MM.1S (cell line): ENCODE results near the gene RSPH1.

Source experiments
- DNase-seq: peaks from one replicate; pipeline ENCODE4 v3.0.0-alpha.2; 2015
- H2AFZ ChIP-seq: fragments of 300-600 bp; sonication (generic); 2 replicates; pipeline ENCODE4 v1.6.0; 2016; ENCODE audit warnings: antibody characterized with exemption, low read length
- H3F3A ChIP-seq: fragments of 300-600 bp; sonication (generic); 2 replicates; pipeline ENCODE4 v1.6.1; 2016; ENCODE audit warnings: mild to moderate bottlenecking, antibody characterized with exemption, low read length, moderate library complexity, mixed read lengths; ENCODE audit not compliant: insufficient read depth
- H3K27ac ChIP-seq: fragments of 300-600 bp; sonication (generic); 2 replicates; pipeline ENCODE4 v1.5.1; 2016; ENCODE audit warnings: mild to moderate bottlenecking, low read length
- H3K27me3 ChIP-seq: fragments of 300-600 bp; sonication (generic); replicated peaks from 2 replicates; pipeline ENCODE4 v1.6.0; 2016; ENCODE audit warnings: low read length; ENCODE audit not compliant: insufficient read depth
- H3K36me3 ChIP-seq: fragments of 300-600 bp; sonication (generic); replicated peaks from 2 replicates; pipeline ENCODE4 v1.6.1; 2016; ENCODE audit warnings: mild to moderate bottlenecking, low read length, mixed read lengths; ENCODE audit not compliant: insufficient read depth
- H3K4me1 ChIP-seq: fragments of 300-600 bp; sonication (generic); 2 replicates; pipeline ENCODE4 v1.6.1; 2016; ENCODE audit warnings: low read length, mixed read lengths
- H3K4me2 ChIP-seq: fragments of 300-600 bp; sonication (generic); 2 replicates; pipeline ENCODE4 v1.6.0; 2016; ENCODE audit warnings: low read depth, low read length
- H3K4me3 ChIP-seq: fragments of 300-600 bp; sonication (generic); 2 replicates; pipeline ENCODE4 v1.5.1; 2016; ENCODE audit warnings: low read length, mixed read lengths
- H3K79me2 ChIP-seq: fragments of 300-600 bp; sonication (generic); 2 replicates; pipeline ENCODE4 v1.6.1; 2016; ENCODE audit warnings: mixed run types, low read length, mixed read lengths
- H3K9ac ChIP-seq: fragments of 300-600 bp; sonication (generic); 2 replicates; pipeline ENCODE4 v1.6.1; 2016; ENCODE audit warnings: low read length, mixed read lengths
- H3K9me2 ChIP-seq: fragments of 300-600 bp; sonication (generic); replicated peaks from 2 replicates; pipeline ENCODE4 v1.6.1; 2016; ENCODE audit warnings: mild to moderate bottlenecking, low read length, mixed read lengths; ENCODE audit not compliant: insufficient read depth
- H3K9me3 ChIP-seq: fragments of 300-600 bp; sonication (generic); replicated peaks from 2 replicates; pipeline ENCODE4 v1.6.1; 2016; ENCODE audit warnings: mild to moderate bottlenecking, low read length, mixed read lengths; ENCODE audit not compliant: insufficient read depth
- H4K20me1 ChIP-seq: fragments of 300-600 bp; sonication (generic); 2 replicates; pipeline ENCODE4 v1.6.1; 2016; ENCODE audit warnings: mild to moderate bottlenecking, low read length, moderate library complexity, mixed read lengths; ENCODE audit not compliant: insufficient read depth
- EZH2 ChIP-seq: fragments of 300-600 bp; sonication (generic); optimal IDR thresholded peaks from 2 replicates; pipeline ENCODE3; 2017; ENCODE audit warnings: low read depth, mild to moderate bottlenecking, antibody characterized with exemption, low read length, mixed read lengths
- EZH2phosphoT487 ChIP-seq: fragments of 300-600 bp; sonication (generic); IDR thresholded peaks from 2 replicates; pipeline ENCODE4 v1.6.1; 2018; ENCODE audit warnings: antibody characterized with exemption, low read length
- TF ChIP-seq, protein P1 (sequence below): fragments of 300-600 bp; sonication (generic); IDR thresholded peaks from 2 replicates; pipeline ENCODE4 v1.5.1; 2016; ENCODE audit warnings: antibody characterized with exemption, low read length, mixed read lengths

The RSPH1 gene

DNA sequence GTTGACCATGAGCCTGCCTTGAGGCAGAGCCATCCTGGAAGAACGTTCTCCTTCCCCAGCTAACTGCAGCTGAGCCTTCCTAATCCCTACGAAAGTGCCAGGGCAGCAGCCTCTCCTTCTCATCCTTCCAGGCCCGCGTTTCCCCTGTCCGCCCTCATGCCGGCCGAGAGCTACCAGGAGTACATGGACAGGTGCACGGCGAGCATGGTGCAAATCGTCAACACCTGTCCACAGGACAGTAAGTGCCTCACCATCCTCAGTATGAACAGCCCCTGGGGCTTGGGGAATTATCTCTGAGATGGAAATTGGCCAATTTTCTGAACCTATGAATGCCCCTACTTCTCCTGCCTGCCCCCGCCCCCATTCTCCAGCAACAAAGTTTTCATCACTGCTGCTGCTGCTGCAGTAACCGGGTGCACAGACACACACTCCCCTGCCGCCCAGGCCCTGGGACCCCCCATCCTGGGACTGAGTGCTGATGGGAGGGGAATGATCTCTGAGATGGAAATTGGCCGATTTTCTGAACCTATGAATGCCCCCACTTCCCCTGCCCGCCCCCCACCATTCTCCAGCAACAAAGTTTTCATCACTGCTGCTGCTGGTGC lies 52.7 kb downstream of the RSPH1 start:
- TF ChIP-seq, protein P1, sequence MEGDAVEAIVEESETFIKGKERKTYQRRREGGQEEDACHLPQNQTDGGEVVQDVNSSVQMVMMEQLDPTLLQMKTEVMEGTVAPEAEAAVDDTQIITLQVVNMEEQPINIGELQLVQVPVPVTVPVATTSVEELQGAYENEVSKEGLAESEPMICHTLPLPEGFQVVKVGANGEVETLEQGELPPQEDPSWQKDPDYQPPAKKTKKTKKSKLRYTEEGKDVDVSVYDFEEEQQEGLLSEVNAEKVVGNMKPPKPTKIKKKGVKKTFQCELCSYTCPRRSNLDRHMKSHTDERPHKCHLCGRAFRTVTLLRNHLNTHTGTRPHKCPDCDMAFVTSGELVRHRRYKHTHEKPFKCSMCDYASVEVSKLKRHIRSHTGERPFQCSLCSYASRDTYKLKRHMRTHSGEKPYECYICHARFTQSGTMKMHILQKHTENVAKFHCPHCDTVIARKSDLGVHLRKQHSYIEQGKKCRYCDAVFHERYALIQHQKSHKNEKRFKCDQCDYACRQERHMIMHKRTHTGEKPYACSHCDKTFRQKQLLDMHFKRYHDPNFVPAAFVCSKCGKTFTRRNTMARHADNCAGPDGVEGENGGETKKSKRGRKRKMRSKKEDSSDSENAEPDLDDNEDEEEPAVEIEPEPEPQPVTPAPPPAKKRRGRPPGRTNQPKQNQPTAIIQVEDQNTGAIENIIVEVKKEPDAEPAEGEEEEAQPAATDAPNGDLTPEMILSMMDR, result no peak
- no peak for TF ChIP-seq EZH2phosphoT487
- no peak for TF ChIP-seq EZH2
- no peak overlapping the region for H2AFZ ChIP-seq
- no peaks in the 10 kb centered on the region for H3K36me3 ChIP-seq
- no peak overlapping the region for H3K9ac ChIP-seq
- no peaks in the 10 kb centered on the region for H4K20me1 ChIP-seq
- no peaks in the 10 kb centered on the region for H3K9me3 ChIP-seq
- H3K4me2 ChIP-seq, result no peak overlapping the region
- no peaks in the 10 kb centered on the region for H3K9me2 ChIP-seq
- H3K27me3 ChIP-seq, result peaks cover 99% of the 10 kb centered on the region
- H3K4me3 ChIP-seq, result no peak overlapping the region
- H3K27ac ChIP-seq, result no peak overlapping the region
- no peaks in the 10 kb centered on the region for H3F3A ChIP-seq
- H3K79me2 ChIP-seq, result no peaks in the 10 kb centered on the region
- H3K4me1 ChIP-seq, result no peaks in the 10 kb centered on the region
- no peak for DNase-seq

DNA sequence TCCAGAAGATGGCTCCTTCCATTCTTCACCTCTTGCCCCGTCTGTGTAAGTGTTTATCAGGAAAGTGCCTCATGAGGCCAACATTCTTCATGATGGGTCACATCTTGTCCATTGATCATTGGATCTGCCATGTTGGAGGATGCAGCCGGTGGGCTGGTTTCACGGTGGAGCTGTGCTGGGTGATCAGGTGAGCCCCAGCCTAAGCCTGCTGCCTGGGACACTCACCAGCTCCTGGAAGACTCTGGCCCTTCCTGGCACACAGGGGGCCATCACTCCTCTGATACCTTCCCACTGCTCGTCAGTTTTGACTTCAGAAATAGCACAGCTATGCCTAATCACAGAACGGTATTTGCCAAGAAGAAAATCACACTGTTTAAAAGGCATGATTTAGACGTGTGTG lies 54.1 kb downstream of the RSPH1 start:
- Histone ChIP-seq H3K4me3 (no peak overlapping the region), H3K9me3 (no peaks in the 10 kb centered on the region)
- TF ChIP-seq EZH2, result no peak
- TF ChIP-seq, protein P1, result no peak
- TF ChIP-seq EZH2phosphoT487, result no peak

GRCh38 chr21:42440187-42440792 lies 55.7 kb downstream of the RSPH1 start:
- Histone ChIP-seq H3K4me2 (no peak overlapping the region), H3F3A (no peaks in the 10 kb centered on the region), H3K79me2 (no peaks in the 10 kb centered on the region), H3K27me3 (peaks cover 99% of the 10 kb centered on the region), H3K4me3 (no peak overlapping the region), H3K36me3 (no peaks in the 10 kb centered on the region), H3K9me3 (no peaks in the 10 kb centered on the region), H4K20me1 (no peaks in the 10 kb centered on the region), H3K9me2 (no peaks in the 10 kb centered on the region), H3K27ac (no peak overlapping the region), H3K4me1 (no peaks in the 10 kb centered on the region), H3K9ac (no peak overlapping the region), H2AFZ (no peak overlapping the region)
- DNase-seq, result no peak
- TF ChIP-seq, protein P1, result no peak
- no peak for TF ChIP-seq EZH2phosphoT487
- no peak for TF ChIP-seq EZH2

More for the DNA sequence above, 54.1 kb downstream of the RSPH1 start:
- no peaks in the 10 kb centered on the region for H3K4me1 ChIP-seq
- H3K36me3 ChIP-seq, result no peaks in the 10 kb centered on the region
- no peaks in the 10 kb centered on the region for H3K79me2 ChIP-seq
- H4K20me1 ChIP-seq, result no peaks in the 10 kb centered on the region
- no peak overlapping the region for H3K9ac ChIP-seq
- no peak overlapping the region for H2AFZ ChIP-seq
- peaks cover 99% of the 10 kb centered on the region for H3K27me3 ChIP-seq
- DNase-seq, result no peak
- no peak overlapping the region for H3K4me2 ChIP-seq
- H3F3A ChIP-seq, result no peaks in the 10 kb centered on the region
- no peaks in the 10 kb centered on the region for H3K9me2 ChIP-seq
- no peak overlapping the region for H3K27ac ChIP-seq
